ENCODE data around the gene TMEM179B. TPM values are rescaled to one million over a fixed set of nuclear protein-coding genes. Genes with fewer than 3 reads are reported as not detected.

Gene TMEM179B
- total and polyA plus RNA-seq, 9 of the 15 experiments (the other 6 are each of a cell fraction or from before 2014, with no cell fraction given): 27.7 to 105 (median 37.0) TPM

GRCh38 chr11:62810748-62811147, 23.5 kb downstream of the TMEM179B start:
- BruUV-seq (replicated peaks): no TSS peak
- intact Hi-C loops (cut with micrococcal nuclease) (no loop called here), in situ Hi-C loops (cut with MboI) (no loop called here)
- POLR2A ChIA-PET: interaction anchor here (0.6 to 2.3 kb wide), 6 partner anchors 21 to 165 kb away, joined by 3 to 15 read pairs (median 5); partner anchors contain the start of genes C11orf98, CSKMT and STX5
- 22% methylated on average over 1 of the region's 1 CpG for WGBS (ENCODE audit: insufficient coverage, low coverage, missing lambda C conversion rate)
- DNase-seq (ENCODE audit: extremely low read depth in 1 of 4, low spot score in 3 of 4) (no peak), FAIRE-seq (no peak), ATAC-seq (no peak)
- Histone ChIP-seq H3K9me1 (ENCODE audit: control insufficient read depth, insufficient read depth, low read length) (no peaks in the 10 kb centered on the region), H3K27me3 (ENCODE audit: control insufficient read depth in 2 of 2, insufficient read depth in 2 of 2, low read length in 2 of 2) (no peaks in the 10 kb centered on the region), H3K4me3 (no peak overlapping the region), H3K9ac (ENCODE audit: insufficient read depth in 1 of 2, low read depth in 2 of 2, low read length in 2 of 2) (no peak overlapping the region; a peak in 1 of 4 replicates), H3K9me3 (replicated peaks; ENCODE audit: control insufficient read depth, insufficient read depth, low read depth, low read length) (no peaks in the 10 kb centered on the region), H3K27ac (ENCODE audit: extremely low read depth, low read depth, low read length) (no peak overlapping the region), H3K36me3 (ENCODE audit: control insufficient read depth, insufficient read depth, low read length) (peaks cover 2% of the 10 kb centered on the region; the same call in 2 of the 3 replicates), H3K4me2 (ENCODE audit: insufficient read depth, low read length) (no peak overlapping the region), H2AFZ (ENCODE audit: low read depth, low read length) (no peak overlapping the region), H3K4me1 (replicated peaks in 1 of 2; ENCODE audit: control insufficient read depth in 2 of 2, insufficient read depth in 2 of 2, low read length in 2 of 2) (peaks cover 8 to 11% of the 10 kb centered on the region in 2 experiments; a peak in 4 of 5 replicates), H3K79me2 (ENCODE audit: control insufficient read depth, insufficient read depth, low read length) (peaks cover 4% of the 10 kb centered on the region; the same call in 1 of the 3 replicates), H4K20me1 (replicated peaks; ENCODE audit: control insufficient read depth, insufficient read depth, low read length) (no peaks in the 10 kb centered on the region)
- CTCF ChIA-PET (ENCODE audit: low intra/inter-chr PET ratio): no interaction called here
- no peak for TF ChIP-seq SIN3A (IDR thresholded peaks at IDR 0.05; ENCODE audit: borderline replicate concordance in 2 of 2, control insufficient read depth in 1 of 2, low read depth in 2 of 2, low read length in 2 of 2)
- TF ChIP-seq EP400 (IDR thresholded peaks at IDR 0.05): no peak
- no peak for TF ChIP-seq HDAC6 (IDR thresholded peaks at IDR 0.05; ENCODE audit: low read depth, low read length)
- no peak for TF ChIP-seq ZNF592 (IDR thresholded peaks at IDR 0.05)
- TF ChIP-seq KAT7 (CRISPR knock-in tag; IDR thresholded peaks at IDR 0.05; ENCODE audit: borderline replicate concordance): no peak
- TF ChIP-seq CHD1 (IDR thresholded peaks at IDR 0.05; ENCODE audit: low read length): no peak
- TF ChIP-seq POLR2AphosphoS2 (IDR thresholded peaks at IDR 0.05; ENCODE audit: low read length): no peak
- no peak for TF ChIP-seq BCL6 (CRISPR knock-in tag; IDR thresholded peaks at IDR 0.05)
- TF ChIP-seq SMARCA4 (IDR thresholded peaks at IDR 0.05): no peak
- TF ChIP-seq CHD2 (IDR thresholded peaks at IDR 0.05; ENCODE audit: low read depth, low read length): no peak
- no peak for TF ChIP-seq ZNF79 (CRISPR knock-in tag; IDR thresholded peaks at IDR 0.05; ENCODE audit: low read depth)
- peak; percentile 89 for TF ChIP-seq NFIC (IDR thresholded peaks at IDR 0.05)
- TF ChIP-seq DACH1 (IDR thresholded peaks at IDR 0.05; ENCODE audit: partially characterized antibody): no peak
- peak; percentile 57; the same call in 1 of the 2 replicates for TF ChIP-seq NFIX (CRISPR knock-in tag; IDR thresholded peaks at IDR 0.05; ENCODE audit: low read depth)
- no peak for TF ChIP-seq THRA (IDR thresholded peaks at IDR 0.05)
- no peak for TF ChIP-seq ATF6 (CRISPR knock-in tag; IDR thresholded peaks at IDR 0.05)
